Measurements from ENCODE around the gene DIPK1C. TPM values are rescaled to one million over a fixed set of nuclear protein-coding genes. Genes with fewer than 3 reads are reported as not detected.
A peak's percentile ranks its signal among the peaks of the same experiment; 100 is the strongest.

The DIPK1C gene
- total RNA-seq, 1 donor from 2014 or later = not detected

GRCh38 chr18:74476140-74476539 lies 19.0 kb upstream of the DIPK1C start:
- no peak overlapping the region for H3K27ac ChIP-seq
- H3K4me3 ChIP-seq = no peak overlapping the region
- no peaks in the 10 kb centered on the region for H3K27me3 ChIP-seq (ENCODE audit: low read depth)
- peak; percentile 41 for TF ChIP-seq CTCF (IDR thresholded peaks at IDR 0.05)
- DNase-seq = no peak
- ATAC-seq = no peak
- no peaks in the 10 kb centered on the region for H3K9me3 ChIP-seq
- intact Hi-C loops (cut with DNase I) = no loop called here
- no peaks in the 10 kb centered on the region for H3K4me1 ChIP-seq
- H3K36me3 ChIP-seq = no peaks in the 10 kb centered on the region

- Histone ChIP-seq H3K36me3 (no peaks in the 10 kb centered on the region), H3K9me3 (no peaks in the 10 kb centered on the region), H3K27ac (no peak overlapping the region), H3K27me3 (ENCODE audit: low read depth) (no peaks in the 10 kb centered on the region), H3K4me3 (no peak overlapping the region), H3K4me1 (no peaks in the 10 kb centered on the region)
- ATAC-seq (no peak), DNase-seq (no peak)
- no peak for TF ChIP-seq CTCF (IDR thresholded peaks at IDR 0.05)
- intact Hi-C loops (cut with DNase I) = no loop called here
Measured at GRCh38 chr18:74473976-74474640, 17.0 kb upstream of the DIPK1C start.

DNA sequence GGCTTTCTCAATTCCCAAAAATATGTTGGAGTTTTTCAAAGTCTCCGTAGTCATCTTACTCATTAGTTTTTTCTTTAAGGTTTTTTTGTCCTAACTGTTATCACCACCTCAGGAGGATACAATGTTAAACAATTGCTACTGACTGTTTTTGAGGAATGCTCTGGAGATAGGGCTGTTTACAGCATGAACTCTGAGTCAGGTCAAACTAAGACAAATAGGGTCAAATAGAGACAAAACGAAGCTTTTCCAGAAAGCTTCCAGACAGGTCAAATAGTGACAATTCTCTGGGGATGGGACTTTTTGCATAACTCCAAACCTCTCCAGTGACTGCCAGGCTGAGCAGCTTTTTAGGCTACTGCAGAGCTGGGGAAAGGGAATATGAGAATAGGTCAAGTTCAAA lies 15.2 kb upstream of the DIPK1C start:
- Histone ChIP-seq H3K9me3 (no peaks in the 10 kb centered on the region), H3K36me3 (no peaks in the 10 kb centered on the region), H3K27me3 (ENCODE audit: low read depth) (no peaks in the 10 kb centered on the region), H3K27ac (no peak overlapping the region), H3K4me3 (no peak overlapping the region), H3K4me1 (no peaks in the 10 kb centered on the region)
- intact Hi-C loops (cut with DNase I) = no loop called here
- DNase-seq (no peak), ATAC-seq (no peak)
- no peak for TF ChIP-seq CTCF (IDR thresholded peaks at IDR 0.05)

- Histone ChIP-seq H3K9me3 (no peaks in the 10 kb centered on the region), H3K4me1 (no peaks in the 10 kb centered on the region), H3K27me3 (ENCODE audit: low read depth) (no peaks in the 10 kb centered on the region), H3K27ac (no peak overlapping the region), H3K36me3 (no peaks in the 10 kb centered on the region), H3K4me3 (no peak overlapping the region)
- TF ChIP-seq CTCF (IDR thresholded peaks at IDR 0.05) = no peak
- intact Hi-C loops (cut with DNase I) = no loop called here
- no peak for DNase-seq
- no peak for ATAC-seq
Measured at GRCh38 chr18:74468547-74469061, 11.5 kb upstream of the DIPK1C start.

- DNase-seq = no peak
- ATAC-seq = no peak
- H3K27me3 ChIP-seq (ENCODE audit: low read depth) = no peaks in the 10 kb centered on the region
Measured at GRCh38 chr18:74465775-74466174, 8.7 kb upstream of the DIPK1C start.

More at GRCh38 chr18:74465775-74466174, 8.7 kb upstream of the DIPK1C start:
- Histone ChIP-seq H3K36me3 (no peaks in the 10 kb centered on the region), H3K9me3 (no peaks in the 10 kb centered on the region), H3K4me1 (no peaks in the 10 kb centered on the region), H3K27ac (no peak overlapping the region), H3K4me3 (no peak overlapping the region)
- intact Hi-C loops (cut with DNase I) = no loop called here
- TF ChIP-seq CTCF (IDR thresholded peaks at IDR 0.05) = no peak

Data from lower lobe of right lung (tissue), 2 donors.